GM12874 (cell line): ENCODE data around the gene PGS1.
A peak's percentile ranks its signal among the peaks of the same experiment; 100 is the strongest.

Experiments
- TF ChIP-seq, protein P1 (sequence below): IDR thresholded peaks from 2 replicates; pipeline ENCODE4 v1.5.1; 2011; ENCODE audit warnings: low read depth, mild to moderate bottlenecking, control low read depth, low read length, moderate library complexity; ENCODE audit not compliant: insufficient read depth

The PGS1 gene

DNA sequence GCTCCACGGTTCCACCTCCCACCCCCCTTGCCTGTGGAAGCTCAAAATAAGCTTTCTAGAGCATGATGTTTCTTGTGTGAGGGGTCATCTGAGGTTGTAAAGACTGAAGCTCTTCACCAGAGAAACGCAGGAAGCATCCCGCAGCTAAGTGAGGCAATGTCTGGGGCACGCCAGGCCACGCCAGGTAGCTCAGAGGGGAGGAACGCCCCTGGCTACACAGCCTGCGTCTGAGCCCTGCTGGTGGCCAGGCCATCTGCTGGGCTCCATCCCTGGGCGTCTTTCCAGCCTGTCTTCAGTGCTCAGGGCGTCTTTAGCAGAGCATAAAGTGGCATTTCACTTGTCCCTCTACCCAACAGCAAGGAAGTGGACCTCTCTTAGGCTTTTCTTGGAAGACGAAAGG, 33.8 kb upstream of the PGS1 start:
- TF ChIP-seq, protein P1, sequence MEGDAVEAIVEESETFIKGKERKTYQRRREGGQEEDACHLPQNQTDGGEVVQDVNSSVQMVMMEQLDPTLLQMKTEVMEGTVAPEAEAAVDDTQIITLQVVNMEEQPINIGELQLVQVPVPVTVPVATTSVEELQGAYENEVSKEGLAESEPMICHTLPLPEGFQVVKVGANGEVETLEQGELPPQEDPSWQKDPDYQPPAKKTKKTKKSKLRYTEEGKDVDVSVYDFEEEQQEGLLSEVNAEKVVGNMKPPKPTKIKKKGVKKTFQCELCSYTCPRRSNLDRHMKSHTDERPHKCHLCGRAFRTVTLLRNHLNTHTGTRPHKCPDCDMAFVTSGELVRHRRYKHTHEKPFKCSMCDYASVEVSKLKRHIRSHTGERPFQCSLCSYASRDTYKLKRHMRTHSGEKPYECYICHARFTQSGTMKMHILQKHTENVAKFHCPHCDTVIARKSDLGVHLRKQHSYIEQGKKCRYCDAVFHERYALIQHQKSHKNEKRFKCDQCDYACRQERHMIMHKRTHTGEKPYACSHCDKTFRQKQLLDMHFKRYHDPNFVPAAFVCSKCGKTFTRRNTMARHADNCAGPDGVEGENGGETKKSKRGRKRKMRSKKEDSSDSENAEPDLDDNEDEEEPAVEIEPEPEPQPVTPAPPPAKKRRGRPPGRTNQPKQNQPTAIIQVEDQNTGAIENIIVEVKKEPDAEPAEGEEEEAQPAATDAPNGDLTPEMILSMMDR, result no peak

- TF ChIP-seq, protein P1, result no peak
These were observed 33.3 kb upstream of the PGS1 start for GRCh38 chr17:78345172-78345571.

DNA sequence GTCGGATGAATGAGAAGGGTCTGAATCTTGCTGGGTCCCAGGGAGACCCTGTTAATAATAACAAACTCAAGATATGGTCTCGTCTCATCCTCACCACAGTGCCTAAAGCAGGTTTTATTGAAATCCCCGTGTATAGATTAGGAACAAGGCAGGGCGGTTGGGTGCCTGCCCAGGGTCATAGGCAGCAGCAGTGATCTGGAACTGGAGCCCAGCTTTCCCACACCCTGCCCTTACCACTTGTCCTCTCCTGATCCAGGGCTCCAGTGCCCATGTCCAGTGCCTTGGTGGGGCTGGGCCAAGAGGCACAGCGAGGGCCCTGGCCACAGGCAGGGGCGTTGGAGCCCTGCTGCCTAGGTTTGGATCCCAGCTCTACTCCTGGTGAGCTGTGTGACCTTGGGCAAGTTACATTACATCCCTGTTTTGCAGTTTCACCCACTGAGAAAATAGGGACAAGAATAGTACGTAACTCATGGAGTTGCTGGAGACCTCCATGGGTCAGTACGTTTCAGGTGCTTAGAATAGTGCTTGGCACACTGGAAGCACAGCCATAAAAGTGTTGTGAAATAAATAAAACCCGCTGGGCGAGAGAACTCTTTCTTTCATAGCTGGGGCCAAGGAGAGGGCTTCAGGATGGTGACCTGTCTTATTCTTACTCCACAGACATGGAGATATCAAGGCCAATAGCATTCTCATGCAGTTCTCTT, 32.5 kb upstream of the PGS1 start:
- TF ChIP-seq, protein P1, result no peak

GRCh38 chr17:78346605-78347250, 31.7 kb upstream of the PGS1 start:
- TF ChIP-seq, protein P1, result no peak

GRCh38 chr17:78347453-78347852, 31.0 kb upstream of the PGS1 start:
- TF ChIP-seq, protein P1, result no peak

DNA sequence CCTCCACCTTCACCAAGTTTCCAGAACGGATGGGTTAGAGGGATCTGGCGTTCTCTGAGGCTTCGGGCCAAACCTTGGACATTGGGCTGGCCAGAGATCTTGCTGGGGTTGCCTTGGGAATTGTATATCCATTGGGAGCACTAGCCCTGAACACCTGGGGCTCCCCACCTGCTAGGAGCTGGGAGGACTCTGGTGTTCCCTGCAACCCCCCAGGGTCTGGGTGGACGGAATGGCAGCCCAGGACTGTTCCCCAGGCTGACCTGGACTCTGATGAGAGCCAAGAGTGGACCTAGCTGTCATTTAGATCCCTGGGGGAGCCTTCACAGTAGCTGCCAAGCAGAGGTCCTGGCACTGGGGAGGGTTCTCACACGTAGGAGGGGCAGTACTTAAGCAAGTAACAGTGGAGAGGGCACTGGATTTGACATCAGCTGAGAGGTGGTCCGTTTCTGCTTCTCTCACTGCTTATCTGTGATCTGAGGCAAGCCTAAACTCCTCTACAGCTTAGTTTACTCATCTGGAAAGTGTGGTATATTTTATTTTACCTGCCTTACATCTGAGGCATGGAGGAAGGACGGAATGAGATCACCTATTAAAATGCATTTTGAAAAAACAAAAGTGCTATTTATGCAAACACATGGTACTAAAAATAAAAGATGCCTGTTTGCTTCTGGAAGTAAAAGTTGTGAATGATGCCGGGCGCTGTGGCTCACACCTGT, 30.2 kb upstream of the PGS1 start:
- TF ChIP-seq, protein P1, result no peak

DNA sequence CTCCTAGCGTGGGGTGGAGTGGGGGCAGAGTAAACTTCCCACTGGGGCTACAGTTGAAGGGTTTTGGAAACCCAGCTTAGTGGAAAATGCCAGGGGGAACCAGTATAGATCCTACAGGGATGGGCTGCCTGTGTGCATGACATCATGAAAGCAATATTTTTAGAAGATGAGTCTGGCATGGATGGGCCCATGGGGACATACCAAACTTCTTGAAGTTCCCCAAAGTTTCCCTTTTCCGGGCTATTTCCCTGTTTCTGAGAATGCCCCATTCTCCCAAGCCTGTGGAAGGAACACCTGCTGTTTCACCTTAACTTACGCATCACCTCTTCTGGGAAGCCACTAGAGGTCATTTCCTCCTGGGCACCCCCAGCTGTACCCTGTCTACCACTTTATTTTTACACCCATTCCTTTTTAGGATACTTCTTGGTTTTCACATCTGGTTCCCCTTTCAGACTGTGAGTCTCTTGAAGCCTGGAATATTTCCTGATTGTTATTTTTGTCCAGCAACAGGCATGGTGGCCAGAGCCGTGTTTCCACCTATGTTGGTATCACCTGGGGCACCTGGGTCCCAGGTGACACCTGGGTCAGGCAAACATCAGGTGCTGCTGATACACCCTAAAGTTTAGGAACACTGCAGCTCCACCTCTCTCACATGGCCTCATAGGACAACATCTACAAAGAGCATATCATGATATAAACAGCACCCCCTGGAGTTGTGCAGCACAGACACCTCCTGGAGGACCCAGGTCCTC, 28.4 kb upstream of the PGS1 start:
- TF ChIP-seq, protein P1, result 0 out of 2 replicates have a peak, but pooled peaks have one; percentile 13
